Panc1 (cell line): ENCODE data around the gene CETP.

ENCODE experiments used
- CTCF ChIP-seq: fragments of 450-650 bp; IDR thresholded peaks from 2 replicates; pipeline ENCODE4 v1.5.1; 2017; ENCODE audit warnings: mild to moderate bottlenecking
- POLR2AphosphoS5 ChIP-seq: IDR thresholded peaks from 2 replicates; pipeline ENCODE4 v1.6.1; 2012; ENCODE audit warnings: mild to moderate bottlenecking, low read depth, low read length, moderate library complexity
- REST ChIP-seq, 2 experiments: IDR thresholded peaks; 2 replicates each; pipeline ENCODE4 v1.6.1; 2011 to 2012; ENCODE audit warnings: low read depth in 2 of 2, control low read depth in 1 of 2, low read length in 1 of 2, mild to moderate bottlenecking in 1 of 2, moderate library complexity in 1 of 2; ENCODE audit not compliant: insufficient read depth in 1 of 2
- SIN3A ChIP-seq: IDR thresholded peaks from 2 replicates; pipeline ENCODE4 v1.6.1; 2012; ENCODE audit warnings: low read depth, mild to moderate bottlenecking, low read length, moderate library complexity, borderline replicate concordance; ENCODE audit not compliant: insufficient read depth
- TCF7L2 ChIP-seq: IDR thresholded peaks from 2 replicates; pipeline ENCODE4 v1.6.1; 2011; ENCODE audit warnings: mild to moderate bottlenecking, low read depth, low read length, inconsistent platforms

- TF ChIP-seq CTCF (no peak), TCF7L2 (no peak), SIN3A (no peak), POLR2AphosphoS5 (no peak), REST (IDR thresholded peaks at IDR 0.05; ENCODE audit: insufficient read depth in 1 of 2, low read depth in 2 of 2, low read length in 1 of 2) (no peak)
Observed at GRCh38 chr16:57012353-57012752, 50.6 kb downstream of the CETP start.
